H1 (cell line): Measurements from ENCODE around the gene KCNN1. TPM values are rescaled to one million over a fixed set of nuclear protein-coding genes. Genes with fewer than 3 reads are reported as not detected.
A peak's percentile ranks its signal among the peaks of the same experiment; 100 is the strongest.

ENCODE experiments used
- CTCF ChIA-PET: fragments of 300-600 bp; sonication (Branson Sonifier 250); formaldehyde crosslinking; loops from one replicate; lab custom pipeline; 2021; ENCODE audit not compliant: partially characterized antibody; lab: Charles Lee
- POLR2A ChIA-PET: fragments of 300-600 bp; sonication (Branson Sonifier 250); formaldehyde crosslinking; loops from one replicate; lab custom pipeline; 2021; ENCODE audit warnings: inconsistent platforms; ENCODE audit not compliant: partially characterized antibody; lab: Charles Lee
- DNase-seq, 2 experiments: peaks; one replicate each; pipeline versions ENCODE4 v3.0.0 to v3.0.0-alpha.2; 2010 to 2022; ENCODE audit warnings: low spot score in 2 of 2, low read depth in 1 of 2, mixed read lengths in 1 of 2
- FAIRE-seq: peaks from 2 replicates; lab custom pipeline; 2011; peaks lifted over from hg19 to GRCh38; lab: Jason Lieb, UNC
- H2AFZ ChIP-seq: 2 replicates; pipeline ENCODE4 v1.8.1; 2012; ENCODE audit warnings: low read length, inconsistent platforms
- H2AK5ac ChIP-seq: 2 replicates; pipeline ENCODE4 v1.6.1; 2013; ENCODE audit warnings: low read depth, low read length
- H2BK120ac ChIP-seq: replicated peaks from 2 replicates; pipeline ENCODE3; 2013; ENCODE audit warnings: low read depth, low read length, inconsistent platforms
- H2BK12ac ChIP-seq: 2 replicates; pipeline ENCODE4 v1.6.1; 2013; ENCODE audit warnings: low read depth, low read length
- H2BK15ac ChIP-seq: 2 replicates; pipeline ENCODE4 v1.6.1; 2013; ENCODE audit warnings: low read length
- H2BK20ac ChIP-seq: 2 replicates; pipeline ENCODE4 v1.6.1; 2013; ENCODE audit warnings: low read length
- H2BK5ac ChIP-seq: 2 replicates; pipeline ENCODE4 v1.6.1; 2013; ENCODE audit warnings: low read depth, low read length
- H3K14ac ChIP-seq: 2 replicates; pipeline ENCODE4 v1.6.1; 2013; ENCODE audit warnings: inconsistent platforms; ENCODE audit not compliant: insufficient read length
- H3K18ac ChIP-seq: 2 replicates; pipeline ENCODE4 v1.6.1; 2013; ENCODE audit warnings: low read length; ENCODE audit errors: extremely low read depth
- H3K23ac ChIP-seq: 2 replicates; pipeline ENCODE4 v1.6.1; 2013; ENCODE audit warnings: inconsistent platforms; ENCODE audit not compliant: insufficient read length
- H3K23me2 ChIP-seq: 2 replicates; pipeline ENCODE4 v1.6.1; 2013; ENCODE audit warnings: low read depth, low read length
- H3K27ac ChIP-seq: 2 replicates; pipeline ENCODE4 v1.6.1; 2011; ENCODE audit warnings: low read depth, low read length, inconsistent platforms
- H3K27me3 ChIP-seq, 4 experiments: replicated peaks in 1 of 4; 1 replicate in 1 of 4; 2 replicates in 3 of 4; pipeline versions ENCODE4 v1.6.1 to v1.8.1; 2011 to 2013; ENCODE audit warnings: low read length in 3 of 4, mild to moderate bottlenecking in 3 of 4, inconsistent platforms in 2 of 4, mixed read lengths in 2 of 4, moderate library complexity in 1 of 4; ENCODE audit not compliant: control insufficient read depth in 3 of 4, insufficient read depth in 3 of 4; ENCODE audit errors: extremely low read depth in 1 of 4
- H3K36me3 ChIP-seq, 4 experiments: 2 replicates each; pipeline versions ENCODE4 v1.6.1 to v1.8.1; 2011 to 2013; ENCODE audit warnings: mild to moderate bottlenecking in 4 of 4, low read length in 3 of 4, moderate library complexity in 2 of 4, control low read depth in 1 of 4, inconsistent platforms in 1 of 4; ENCODE audit not compliant: insufficient read depth in 4 of 4, control insufficient read depth in 2 of 4
- H3K4ac ChIP-seq: replicated peaks from 2 replicates; pipeline ENCODE3; 2013; ENCODE audit warnings: low read length, low read depth, mixed read lengths, inconsistent platforms; ENCODE audit not compliant: insufficient read length
- H3K4me1 ChIP-seq, 4 experiments: replicated peaks in 1 of 4; 1 replicate in 1 of 4; 2 replicates in 3 of 4; pipeline versions ENCODE4 v1.6.1 to v1.8.1; 2011 to 2013; ENCODE audit warnings: low read length in 3 of 4, inconsistent platforms in 2 of 4, mixed read lengths in 1 of 4; ENCODE audit not compliant: insufficient read depth in 4 of 4, control insufficient read depth in 3 of 4
- H3K4me2 ChIP-seq, 2 experiments: 2 replicates each; pipeline versions ENCODE4 v1.6.1 to v1.8.1; 2011 to 2013; ENCODE audit warnings: low read depth in 2 of 2, low read length in 2 of 2, control low read depth in 1 of 2, inconsistent platforms in 1 of 2, mild to moderate bottlenecking in 1 of 2; ENCODE audit not compliant: insufficient read depth in 1 of 2
- H3K4me3 ChIP-seq, 4 experiments: fragments of 200-600, 300-600 bp in 1 of 4; sonication (generic), shearing (Covaris generic), sonication (Bioruptor Twin) in 1 of 4; 2 replicates each; pipeline versions ENCODE4 v1.5.1 to v1.8.1; 2011 to 2016; ENCODE audit warnings: low read length in 4 of 4, low read depth in 3 of 4, control low read depth in 2 of 4, inconsistent platforms in 2 of 4, mild to moderate bottlenecking in 2 of 4, mixed read lengths in 1 of 4, moderate library complexity in 1 of 4; ENCODE audit not compliant: insufficient read depth in 2 of 4; ENCODE audit errors: extremely low read depth in 1 of 4
- H3K56ac ChIP-seq: replicated peaks from 2 replicates; pipeline ENCODE3; 2013; ENCODE audit warnings: low read depth, mild to moderate bottlenecking, mixed read lengths, low read length, inconsistent platforms; ENCODE audit not compliant: insufficient read length
- H3K79me1 ChIP-seq: 2 replicates; pipeline ENCODE4 v1.6.1; 2013; ENCODE audit warnings: low read depth, low read length, control low read depth
- H3K79me2 ChIP-seq, 2 experiments: 2 replicates each; pipeline versions ENCODE4 v1.6.1 to v1.8.1; 2012 to 2013; ENCODE audit warnings: low read length in 2 of 2, mild to moderate bottlenecking in 2 of 2, inconsistent platforms in 1 of 2; ENCODE audit not compliant: insufficient read depth in 2 of 2, control insufficient read depth in 1 of 2
- H3K9ac ChIP-seq, 4 experiments: replicated peaks in 1 of 4; 1 replicate in 1 of 4; 2 replicates in 3 of 4; pipeline versions ENCODE4 v1.6.1 to v1.8.1; 2011 to 2013; ENCODE audit warnings: low read depth in 3 of 4, low read length in 3 of 4, control low read depth in 2 of 4, mild to moderate bottlenecking in 2 of 4, moderate library complexity in 2 of 4, inconsistent platforms in 1 of 4; ENCODE audit errors: extremely low read depth in 1 of 4
- H3K9me3 ChIP-seq, 2 experiments: 2 replicates each; pipeline versions ENCODE4 v1.6.1 to v1.8.1; 2012 to 2013; ENCODE audit warnings: mild to moderate bottlenecking in 2 of 2, moderate library complexity in 2 of 2, control low read depth in 1 of 2, inconsistent platforms in 1 of 2, low read depth in 1 of 2, low read length in 1 of 2, mixed read lengths in 1 of 2; ENCODE audit not compliant: insufficient read depth in 2 of 2
- H4K20me1 ChIP-seq, 2 experiments: replicated peaks in 1 of 2; 2 replicates each; pipeline versions ENCODE3 to v1.8.1; 2011 to 2013; ENCODE audit warnings: inconsistent platforms in 2 of 2, low read length in 2 of 2, mild to moderate bottlenecking in 1 of 2; ENCODE audit not compliant: insufficient read depth in 2 of 2, control insufficient read depth in 1 of 2
- H4K5ac ChIP-seq: 2 replicates; pipeline ENCODE4 v1.6.1; 2013; ENCODE audit warnings: low read length, low read depth, mixed read lengths, inconsistent platforms; ENCODE audit not compliant: insufficient read length
- H4K8ac ChIP-seq: 2 replicates; pipeline ENCODE4 v1.8.0; 2013; ENCODE audit warnings: mild to moderate bottlenecking, moderate library complexity, low read length, inconsistent platforms; ENCODE audit not compliant: insufficient read depth; ENCODE audit errors: extremely low read depth
- H4K91ac ChIP-seq: replicated peaks from 2 replicates; pipeline ENCODE3; 2013; ENCODE audit warnings: low read length, mixed read lengths, inconsistent platforms; ENCODE audit not compliant: insufficient read length
- ATF3 ChIP-seq: IDR thresholded peaks from 2 replicates; pipeline ENCODE4 v1.6.1; 2011; ENCODE audit warnings: low read depth, mild to moderate bottlenecking, low read length; ENCODE audit not compliant: insufficient read depth
- CEBPB ChIP-seq: IDR thresholded peaks from 2 replicates; pipeline ENCODE4 v1.6.1; 2012; ENCODE audit warnings: low read depth, low read length
- CHD2 ChIP-seq: IDR thresholded peaks from 2 replicates; pipeline ENCODE4 v1.6.1; 2012; ENCODE audit warnings: low read length, improper control_type of control experiment
- CTCF ChIP-seq, 3 experiments: IDR thresholded peaks; 1 replicate in 2 of 3; 2 replicates in 1 of 3; pipeline versions ENCODE4 v1.5.1 to v1.6.1; 2011; ENCODE audit warnings: low read length in 3 of 3, mild to moderate bottlenecking in 3 of 3, inconsistent platforms in 2 of 3, low read depth in 1 of 3, moderate library complexity in 1 of 3; ENCODE audit not compliant: insufficient read depth in 1 of 3; ENCODE audit errors: control extremely low read depth in 1 of 3
- GABPA ChIP-seq: IDR thresholded peaks from 2 replicates; pipeline ENCODE4 v1.6.1; 2011; ENCODE audit warnings: mild to moderate bottlenecking, low read length, moderate library complexity, borderline replicate concordance; ENCODE audit not compliant: insufficient read depth
- WGBS, 2 experiments: shearing (Covaris generic) in 1 of 2; methylation state at CpG; one replicate each; pipeline versions ENCODE4 v1.1.6 to v1.1.7; 2013 to 2015; ENCODE audit warnings: low lambda C conversion rate in 2 of 2, mixed read lengths in 2 of 2, inconsistent platforms in 1 of 2, low coverage in 1 of 2, missing lambda C conversion rate in 1 of 2; ENCODE audit not compliant: insufficient replicate concordance in 2 of 2, insufficient coverage in 1 of 2, insufficient read length in 1 of 2; ENCODE audit errors: extremely low coverage in 1 of 2, missing lambda C conversion rate in 1 of 2; 5-methylcytosine and 5-hydroxymethylcytosine counted together
- polyA plus RNA-seq, 7 experiments: library from polyadenylated mRNA; depleted of rRNA in 3 of 7; stranded (reverse) in 5 of 7; unstranded in 2 of 7; fragments of >200 nt in 5 of 7; fragments of 200-250 nt in 2 of 7; gene quantifications; 1 replicate in 5 of 7; 2 replicates in 1 of 7; 4 replicates in 1 of 7; pipeline versions ENCODE4 v1.2.1 to v1.2.3, GENCODE V29; 2011 to 2013; ENCODE audit warnings: missing spikeins in 2 of 7, mixed read lengths in 2 of 7
- total RNA-seq: library from RNA; stranded (reverse); fragmentation: NEBNext Ultra II Directional; extraction: Animal tissue kit (Norgen Biotek cat#: 25700); gene quantifications from 2 replicates; pipeline ENCODE4 v1.2.1, GENCODE V29; 2021

KCNN1 gene
- total and polyA plus RNA-seq, 2 of the 8 experiments (the other 6 are each of a cell fraction or from before 2014, with no cell fraction given) = 11.0 to 12.5 TPM

GRCh38 chr19:17965370-17966128 is 1.4 kb upstream of the KCNN1 start:
- H2BK20ac ChIP-seq = no peak overlapping the region
- no peak overlapping the region for H3K23ac ChIP-seq
- H3K36me3 ChIP-seq = no peaks in the 10 kb centered on the region
- H3K9me3 ChIP-seq = no peaks in the 10 kb centered on the region
- H3K4me1 ChIP-seq = peaks cover 4 to 18% (median 11%) of the 10 kb centered on the region in 4 experiments
- POLR2A ChIA-PET = interaction anchor here (0.6 to 6.8 kb wide), 7 partner anchors 8 to 142 kb away, joined by 3 to 23 read pairs (median 3); partner anchors contain the start of gene CCDC124
- no peak overlapping the region for H3K9ac ChIP-seq
- peak overlapping the region; percentile 60; the same call in 1 of the 2 replicates for H2BK12ac ChIP-seq
- H3K27ac ChIP-seq = no peak overlapping the region
- no peak overlapping the region; a peak in 1 of 4 replicates for H3K4me2 ChIP-seq
- H3K27me3 ChIP-seq = peaks cover 0 to 9% (median 3%) of the 10 kb centered on the region in 4 experiments; a peak in 3 of 7 replicates
- WGBS, 2 experiments = 84% methylated on average over 10 of the region's 11 CpGs; no CpG with 5 or more reads in 1 of the 2 experiments
- no peak overlapping the region for H2BK15ac ChIP-seq
- H3K23me2 ChIP-seq = peaks cover 3% of the 10 kb centered on the region
- no peaks in the 10 kb centered on the region for H3K79me1 ChIP-seq
- DNase-seq (no peak), FAIRE-seq (no peak)
- H3K14ac ChIP-seq = no peak overlapping the region
- H3K18ac ChIP-seq = no peak overlapping the region
- H2BK120ac ChIP-seq = no peak overlapping the region
- H3K4ac ChIP-seq = no peak overlapping the region
- H3K79me2 ChIP-seq = no peaks in the 10 kb centered on the region
- no peak overlapping the region for H4K8ac ChIP-seq
- H2AK5ac ChIP-seq = no peak overlapping the region
- H3K4me3 ChIP-seq = no peak overlapping the region
- no peak overlapping the region for H2AFZ ChIP-seq
- peak overlapping the region; percentile 24; the same call in 1 of the 2 replicates for H2BK5ac ChIP-seq
- H3K56ac ChIP-seq = no peak overlapping the region
- peaks cover 0 to 2% of the 10 kb centered on the region in 2 experiments for H4K20me1 ChIP-seq
- CTCF ChIA-PET = interaction anchor here (1.3 to 4.0 kb wide), 7 partner anchors 9 to 33 kb away, joined by 3 to 19 read pairs (median 8); partner anchors contain the start of gene CCDC124
- H4K5ac ChIP-seq = no peak overlapping the region
- H4K91ac ChIP-seq = no peak overlapping the region
- TF ChIP-seq CEBPB (no peak), GABPA (no peak), CHD2 (no peak), ATF3 (no peak), CTCF (IDR thresholded peaks at IDR 0.05; ENCODE audit: control extremely low read depth in 1 of 3, insufficient read depth in 1 of 3, low read depth in 1 of 3, low read length in 3 of 3) (no peak)
